Central memory CD8-positive, alpha-beta T cell (primary cell): Measurements from ENCODE around the gene NKTR.

ENCODE experiments used
- ATAC-seq: fragments of 150-1000 bp; cut with Tn5 transposase; replicated peaks from 2 replicates; pipeline ENCODE4 v1.10.0; 2022; ENCODE audit warnings: mild to moderate bottlenecking, moderate FRiP score, moderate number of reproducible peaks; ENCODE audit not compliant: poor library complexity, severe bottlenecking; ENCODE audit errors: extremely low read depth
- DNase-seq, 2 donors: peaks; one replicate each; pipeline ENCODE4 v3.0.0; 2021; ENCODE audit warnings: low spot score in 2 of 2
- H3K27ac Mint-ChIP-seq: one replicate; pipeline ENCODE4 v1.8.0; 2022; ENCODE audit warnings: low read depth, mild to moderate bottlenecking, moderate library complexity, mixed read lengths
- H3K27me3 Mint-ChIP-seq: one replicate; pipeline ENCODE4 v1.8.0; 2022; ENCODE audit warnings: mixed read lengths
- H3K36me3 Mint-ChIP-seq: one replicate; pipeline ENCODE4 v1.8.0; 2022; ENCODE audit warnings: mild to moderate bottlenecking, moderate library complexity, mixed read lengths; ENCODE audit not compliant: insufficient read depth
- H3K4me1 Mint-ChIP-seq: one replicate; pipeline ENCODE4 v1.8.0; 2022; ENCODE audit warnings: mixed read lengths
- H3K4me3 Mint-ChIP-seq: one replicate; pipeline ENCODE4 v1.8.0; 2022; ENCODE audit warnings: mild to moderate bottlenecking, moderate library complexity, mixed read lengths
- H3K9me3 Mint-ChIP-seq: one replicate; pipeline ENCODE4 v1.8.0; 2022; ENCODE audit warnings: mixed read lengths

Gene NKTR

GRCh38 chr3:42654331-42655201, 54.1 kb downstream of the NKTR start:
- Mint-ChIP-seq H3K27ac (no peak overlapping the region), H3K4me3 (peak overlapping the region; percentile 83), H3K4me1 (peaks cover 30% of the 10 kb centered on the region), H3K36me3 (peaks cover 1% of the 10 kb centered on the region), H3K27me3 (no peaks in the 10 kb centered on the region), H3K9me3 (no peaks in the 10 kb centered on the region)
- ATAC-seq (peak; percentile 24), DNase-seq (no peak)

- DNase-seq, result no peak
- H3K27me3 Mint-ChIP-seq, result no peaks in the 10 kb centered on the region
- peaks cover 1% of the 10 kb centered on the region for H3K36me3 Mint-ChIP-seq
- H3K9me3 Mint-ChIP-seq, result no peaks in the 10 kb centered on the region
- H3K4me1 Mint-ChIP-seq, result peaks cover 36% of the 10 kb centered on the region
- H3K4me3 Mint-ChIP-seq, result peak overlapping the region; percentile 50
- ATAC-seq, result no peak
- H3K27ac Mint-ChIP-seq, result no peak overlapping the region
These were observed 54.9 kb downstream of the NKTR start for GRCh38 chr3:42655331-42655888.

- Mint-ChIP-seq H3K9me3 (no peaks in the 10 kb centered on the region), H3K4me3 (no peak overlapping the region), H3K4me1 (peaks cover 36% of the 10 kb centered on the region), H3K27ac (peak overlapping the region; percentile 42), H3K36me3 (peaks cover 3% of the 10 kb centered on the region), H3K27me3 (no peaks in the 10 kb centered on the region)
- no peak for ATAC-seq
- DNase-seq, result no peak
These were observed 55.6 kb downstream of the NKTR start for GRCh38 chr3:42655980-42656679.

- Mint-ChIP-seq H3K27me3 (no peaks in the 10 kb centered on the region), H3K4me1 (peaks cover 32% of the 10 kb centered on the region), H3K36me3 (peaks cover 4% of the 10 kb centered on the region), H3K4me3 (no peak overlapping the region), H3K27ac (peak overlapping the region; percentile 42), H3K9me3 (no peaks in the 10 kb centered on the region)
- no peak for ATAC-seq
- DNase-seq, result no peak
These were observed 56.5 kb downstream of the NKTR start for GRCh38 chr3:42656680-42657610.

- DNase-seq, result no peak
- Mint-ChIP-seq H3K36me3 (peaks cover 4% of the 10 kb centered on the region), H3K27ac (no peak overlapping the region)
These were observed 57.2 kb downstream of the NKTR start for GRCh38 chr3:42657675-42658074.

GRCh38 chr3:42658091-42658770, 57.7 kb downstream of the NKTR start:
- H3K4me3 Mint-ChIP-seq, result no peak overlapping the region
- no peak overlapping the region for H3K27ac Mint-ChIP-seq
- no peak for ATAC-seq

More at GRCh38 chr3:42657675-42658074, 57.2 kb downstream of the NKTR start:
- ATAC-seq, result no peak
- no peaks in the 10 kb centered on the region for H3K27me3 Mint-ChIP-seq
- H3K9me3 Mint-ChIP-seq, result no peaks in the 10 kb centered on the region
- peaks cover 24% of the 10 kb centered on the region for H3K4me1 Mint-ChIP-seq
- H3K4me3 Mint-ChIP-seq, result no peak overlapping the region

GRCh38 chr3:42658771-42659390, 58.4 kb downstream of the NKTR start:
- H3K27me3 Mint-ChIP-seq, result no peaks in the 10 kb centered on the region
- no peaks in the 10 kb centered on the region for H3K9me3 Mint-ChIP-seq
- peaks cover 4% of the 10 kb centered on the region for H3K36me3 Mint-ChIP-seq
- DNase-seq (no peak), ATAC-seq (no peak)
- H3K4me1 Mint-ChIP-seq, result peaks cover 15% of the 10 kb centered on the region
- no peak overlapping the region for H3K27ac Mint-ChIP-seq
- H3K4me3 Mint-ChIP-seq, result no peak overlapping the region

More at GRCh38 chr3:42658091-42658770, 57.7 kb downstream of the NKTR start:
- no peak for DNase-seq
- no peaks in the 10 kb centered on the region for H3K27me3 Mint-ChIP-seq
- peaks cover 19% of the 10 kb centered on the region for H3K4me1 Mint-ChIP-seq
- H3K36me3 Mint-ChIP-seq, result peaks cover 4% of the 10 kb centered on the region
- no peaks in the 10 kb centered on the region for H3K9me3 Mint-ChIP-seq

- Mint-ChIP-seq H3K27ac (no peak overlapping the region), H3K27me3 (no peaks in the 10 kb centered on the region), H3K9me3 (no peaks in the 10 kb centered on the region), H3K4me3 (no peak overlapping the region), H3K4me1 (peaks cover 14% of the 10 kb centered on the region), H3K36me3 (peaks cover 2% of the 10 kb centered on the region)
- DNase-seq (no peak), ATAC-seq (no peak)
These were observed 59.1 kb downstream of the NKTR start for GRCh38 chr3:42659451-42660130.

GRCh38 chr3:42660131-42660715, 59.7 kb downstream of the NKTR start:
- Mint-ChIP-seq H3K4me3 (no peak overlapping the region), H3K27me3 (no peaks in the 10 kb centered on the region), H3K36me3 (peaks cover 2% of the 10 kb centered on the region), H3K9me3 (no peaks in the 10 kb centered on the region), H3K4me1 (peaks cover 14% of the 10 kb centered on the region), H3K27ac (no peak overlapping the region)
- ATAC-seq (no peak), DNase-seq (no peak)

GRCh38 chr3:42660898-42661297, 60.4 kb downstream of the NKTR start:
- DNase-seq (no peak), ATAC-seq (no peak)
- no peaks in the 10 kb centered on the region for H3K27me3 Mint-ChIP-seq

GRCh38 chr3:42661593-42662022, 61.1 kb downstream of the NKTR start:
- no peak overlapping the region for H3K4me3 Mint-ChIP-seq
- DNase-seq, result no peak
- no peak for ATAC-seq
- no peak overlapping the region for H3K27ac Mint-ChIP-seq
- no peaks in the 10 kb centered on the region for H3K27me3 Mint-ChIP-seq
- peaks cover 2% of the 10 kb centered on the region for H3K36me3 Mint-ChIP-seq
- H3K9me3 Mint-ChIP-seq, result no peaks in the 10 kb centered on the region
- H3K4me1 Mint-ChIP-seq, result peaks cover 6% of the 10 kb centered on the region

More at GRCh38 chr3:42660898-42661297, 60.4 kb downstream of the NKTR start:
- H3K4me1 Mint-ChIP-seq, result peaks cover 13% of the 10 kb centered on the region
- H3K4me3 Mint-ChIP-seq, result no peak overlapping the region
- H3K9me3 Mint-ChIP-seq, result no peaks in the 10 kb centered on the region
- H3K36me3 Mint-ChIP-seq, result peaks cover 2% of the 10 kb centered on the region
- H3K27ac Mint-ChIP-seq, result no peak overlapping the region
